Lung microvascular endothelial cell (primary cell): ENCODE data around the gene CAMK1D. TPM values are rescaled to one million over a fixed set of nuclear protein-coding genes. Genes with fewer than 3 reads are reported as not detected.

Experiments used
- DNase-seq, 2 donors: peaks; one replicate each; pipeline versions ENCODE4 v3.0.0 to v3.0.0-alpha.2; 2010; ENCODE audit warnings: low read depth in 2 of 2
- total RNA-seq: library from RNA; depleted of rRNA; stranded (reverse); fragments of >200 nt; gene quantifications from 2 replicates; pipeline ENCODE4 v1.2.1, GENCODE V29; 2014

CAMK1D gene
- total RNA-seq, 1 donor from 2014 or later, result 1.4 TPM

DNA sequence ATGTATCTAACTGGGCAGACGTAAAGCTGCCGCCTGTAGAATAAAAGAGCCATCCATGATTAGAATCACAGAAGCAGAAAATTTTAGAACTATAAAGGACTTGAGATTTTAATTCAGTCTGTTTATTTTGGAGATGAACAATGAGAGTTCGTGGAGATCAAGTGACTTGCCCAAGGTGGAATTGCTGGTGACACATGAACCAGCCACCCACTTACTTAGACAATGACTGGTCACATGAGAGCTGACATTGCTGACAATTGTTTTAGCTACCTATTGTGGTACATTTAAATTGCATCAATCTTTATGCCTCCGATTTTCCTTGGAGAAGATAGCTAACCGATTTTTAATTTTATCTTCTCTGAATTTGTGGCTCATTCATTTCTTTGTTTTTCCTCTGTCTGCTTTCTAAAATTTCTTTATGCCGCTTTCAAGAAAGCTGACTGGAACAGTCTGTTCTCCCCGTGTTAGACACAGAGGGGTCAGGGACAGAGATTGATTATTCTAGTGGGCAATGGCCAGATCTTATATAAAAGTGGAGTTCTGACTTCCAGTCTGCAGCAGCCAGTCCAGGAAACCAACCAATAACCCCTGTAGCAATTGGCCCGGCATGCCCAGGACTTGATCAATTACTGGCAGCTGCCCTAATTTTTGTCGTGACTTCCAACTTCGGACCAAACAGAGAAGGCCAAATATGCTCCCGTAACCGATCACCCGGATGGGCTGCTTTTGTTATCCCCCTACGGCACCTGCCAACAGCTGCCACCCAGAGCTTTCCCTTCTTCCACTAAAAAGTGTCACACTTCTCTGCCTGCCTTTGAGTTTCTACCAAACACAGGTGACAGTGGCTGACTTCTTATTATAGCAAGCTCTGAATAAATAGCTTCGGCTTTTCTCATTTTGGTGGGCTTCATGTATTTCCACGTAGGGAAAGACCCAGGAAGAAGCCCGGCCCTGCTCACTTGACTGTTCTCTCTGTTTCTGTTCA lies 241.6 kb downstream of the CAMK1D start:
- DNase-seq, result no peak

DNA sequence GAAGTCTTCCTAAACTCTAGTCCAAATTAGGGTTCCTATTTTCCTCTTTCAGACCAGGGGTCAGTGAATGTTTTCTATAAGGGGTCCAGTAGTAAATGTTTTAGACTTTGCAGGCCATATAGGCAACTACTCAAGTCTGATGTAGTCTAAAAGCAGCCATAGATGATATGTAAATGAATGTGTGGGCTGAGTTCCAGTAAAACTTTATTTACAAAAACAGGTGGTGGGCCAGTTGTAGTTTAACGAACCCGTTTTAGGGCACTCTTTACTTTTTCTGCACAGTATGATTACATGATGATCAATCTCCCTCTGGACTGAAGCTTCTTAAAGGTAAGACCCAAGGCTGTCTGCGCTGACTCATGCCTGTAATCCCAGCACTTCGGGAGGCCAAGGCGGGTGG lies 243.6 kb downstream of the CAMK1D start:
- DNase-seq, result no peak

DNA sequence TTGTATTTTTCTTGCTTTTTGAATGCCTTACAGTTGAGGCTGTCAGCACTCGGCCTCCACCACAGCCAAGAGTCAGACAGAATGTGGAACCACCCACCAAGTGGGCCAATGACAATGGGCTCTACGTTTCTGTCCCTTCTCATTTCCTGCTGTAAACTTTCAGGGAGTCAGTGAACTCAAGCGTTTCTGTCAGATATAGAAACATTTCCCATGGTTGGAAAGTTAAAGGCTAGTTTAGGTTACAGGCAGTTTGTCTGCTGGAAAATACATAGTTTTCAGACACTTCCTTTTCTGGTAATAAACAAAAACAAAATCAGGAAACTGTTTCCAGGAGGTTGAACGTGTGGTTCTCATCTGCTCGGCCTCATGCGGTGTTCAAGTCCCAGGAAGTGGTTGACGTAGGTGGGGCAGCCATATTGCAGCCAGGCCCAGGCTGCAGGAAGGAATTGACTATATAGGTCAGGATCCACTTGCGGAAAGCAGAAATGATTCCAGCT lies 245.1 kb downstream of the CAMK1D start:
- DNase-seq, result peak in 1 of 2 donors; percentile 42

DNA sequence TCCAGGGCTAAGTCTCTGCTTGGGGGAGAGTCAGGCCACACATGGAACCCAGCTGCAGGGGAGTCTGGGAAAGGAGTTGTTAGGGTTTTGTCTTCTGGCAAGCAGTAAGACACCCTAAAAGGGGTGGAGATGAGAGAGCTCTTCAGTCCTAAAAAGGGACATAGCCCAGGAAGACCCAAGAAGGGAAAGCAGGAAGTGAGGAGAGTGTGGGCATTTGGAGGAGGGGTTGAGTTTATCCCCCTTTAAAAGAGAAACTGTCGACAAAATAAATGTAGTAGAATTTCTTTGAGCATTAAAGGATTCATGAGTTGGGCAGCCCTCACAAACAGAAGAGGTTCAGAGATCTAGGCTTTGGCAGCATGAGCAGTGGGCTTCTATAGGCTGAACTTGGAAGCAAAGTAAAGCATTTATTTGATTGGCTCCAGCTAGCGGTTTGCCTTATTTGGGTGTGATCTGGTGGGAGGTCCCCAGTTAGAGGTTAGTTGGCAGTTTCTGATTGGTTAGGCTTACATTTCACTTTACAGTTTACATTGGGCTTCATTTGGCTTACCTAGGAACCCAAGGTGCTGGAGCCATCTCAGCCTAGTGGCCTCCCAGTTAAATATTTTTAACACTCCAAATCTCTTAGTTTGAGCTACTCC lies 246.7 kb downstream of the CAMK1D start:
- no peak for DNase-seq

DNA sequence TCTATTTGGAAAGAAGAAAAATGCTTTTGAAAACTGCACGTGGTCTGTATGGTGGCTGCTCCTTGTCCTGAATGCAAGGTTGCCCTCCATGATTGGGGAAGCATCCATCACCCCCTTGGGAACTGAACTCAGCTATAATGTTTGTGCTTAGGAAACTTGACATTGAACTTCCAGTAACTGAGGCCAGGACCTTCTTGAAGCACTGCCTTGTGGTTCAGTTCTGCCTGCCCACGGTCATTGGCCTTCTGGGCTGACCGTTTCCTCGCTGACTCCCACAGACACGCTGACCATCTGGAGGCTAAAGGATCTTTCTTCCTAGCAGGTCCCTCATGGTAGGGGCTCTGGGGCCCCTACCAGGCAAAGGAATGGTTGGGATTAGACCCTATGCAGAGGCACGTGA lies 247.8 kb downstream of the CAMK1D start:
- no peak for DNase-seq

DNA sequence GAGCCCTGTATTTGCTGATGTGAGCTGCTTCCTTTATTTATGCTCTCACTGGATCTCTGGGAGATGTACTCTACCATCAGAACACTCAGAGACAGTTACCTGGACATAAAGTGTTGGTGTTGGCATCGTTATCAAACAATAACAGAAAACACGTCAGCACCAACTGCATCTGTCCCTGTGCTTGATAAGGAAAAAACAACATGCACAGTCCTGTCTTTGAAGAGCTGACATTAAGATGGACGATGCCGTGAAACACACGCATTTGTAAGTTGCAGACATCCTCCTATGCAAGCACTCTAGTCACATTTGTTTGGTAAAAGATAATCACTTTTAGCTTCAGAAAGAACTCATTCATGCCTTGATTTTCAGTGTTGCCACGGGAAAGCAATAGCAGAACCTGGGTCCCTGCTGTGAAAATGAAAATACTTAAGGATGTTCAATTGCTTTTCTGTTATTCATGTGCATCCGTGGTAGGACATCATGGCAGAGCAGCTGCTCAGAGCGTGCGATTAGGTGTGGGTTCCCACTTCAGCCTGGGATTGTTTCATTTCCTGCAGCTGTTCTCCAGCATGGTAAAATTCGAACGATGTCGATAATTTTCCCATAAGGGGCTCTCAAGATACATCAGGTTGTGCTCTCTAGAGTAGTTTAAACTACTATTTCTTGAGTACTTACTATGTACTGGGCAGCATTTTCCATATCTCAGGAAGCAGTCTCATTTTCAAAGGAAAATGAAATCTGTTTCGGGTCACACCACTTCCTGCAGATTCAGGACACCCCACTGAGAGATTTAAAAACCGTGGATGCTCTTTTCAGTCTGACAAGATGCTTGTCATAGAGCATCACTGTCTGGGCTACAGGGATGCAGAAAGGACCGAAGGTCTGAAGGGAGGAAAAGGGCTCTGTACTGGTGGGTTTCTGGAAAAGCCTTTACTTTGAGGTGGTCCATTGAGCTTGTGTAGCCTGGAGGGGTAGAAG lies 248.7 kb downstream of the CAMK1D start:
- DNase-seq, result no peak

DNA sequence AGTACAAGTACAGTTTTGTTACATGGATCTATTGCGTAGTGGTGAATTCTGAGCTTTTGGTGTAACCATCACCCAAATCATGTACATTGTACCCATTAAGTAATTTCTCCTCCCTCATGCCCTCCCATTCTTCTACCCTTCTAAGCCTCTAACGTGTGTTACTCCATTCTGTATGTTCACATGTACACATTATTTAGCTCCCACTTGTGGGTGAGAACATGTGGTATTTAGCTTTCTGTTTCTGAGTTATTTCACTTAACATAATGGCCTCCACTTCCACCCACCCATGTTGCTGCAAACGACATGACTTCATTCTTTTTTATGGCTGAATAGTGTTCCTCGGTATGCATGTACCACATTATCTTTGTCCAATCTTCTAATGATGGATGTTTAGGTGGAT lies 251.3 kb downstream of the CAMK1D start:
- no peak for DNase-seq

DNA sequence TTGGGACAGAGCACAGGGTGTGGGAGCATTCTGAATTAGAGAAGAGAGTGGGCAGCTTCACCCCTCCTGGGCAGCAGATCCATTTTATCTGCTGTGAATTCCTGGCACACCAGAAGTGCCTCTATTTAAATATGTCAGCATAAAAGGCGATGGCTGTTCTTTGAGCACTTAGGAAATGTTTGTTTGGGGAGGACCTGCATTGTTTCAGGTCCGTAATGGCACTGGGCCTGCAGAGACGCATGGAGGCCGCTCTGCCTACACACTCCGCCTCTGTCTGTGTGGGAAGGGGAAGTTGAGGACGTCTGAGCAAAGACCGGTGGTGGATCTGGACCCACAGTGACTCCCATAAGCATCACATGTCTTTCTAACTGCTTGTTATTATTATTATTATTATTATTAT lies 253.2 kb downstream of the CAMK1D start:
- DNase-seq, result peak in 1 of 2 donors; percentile 5

DNA sequence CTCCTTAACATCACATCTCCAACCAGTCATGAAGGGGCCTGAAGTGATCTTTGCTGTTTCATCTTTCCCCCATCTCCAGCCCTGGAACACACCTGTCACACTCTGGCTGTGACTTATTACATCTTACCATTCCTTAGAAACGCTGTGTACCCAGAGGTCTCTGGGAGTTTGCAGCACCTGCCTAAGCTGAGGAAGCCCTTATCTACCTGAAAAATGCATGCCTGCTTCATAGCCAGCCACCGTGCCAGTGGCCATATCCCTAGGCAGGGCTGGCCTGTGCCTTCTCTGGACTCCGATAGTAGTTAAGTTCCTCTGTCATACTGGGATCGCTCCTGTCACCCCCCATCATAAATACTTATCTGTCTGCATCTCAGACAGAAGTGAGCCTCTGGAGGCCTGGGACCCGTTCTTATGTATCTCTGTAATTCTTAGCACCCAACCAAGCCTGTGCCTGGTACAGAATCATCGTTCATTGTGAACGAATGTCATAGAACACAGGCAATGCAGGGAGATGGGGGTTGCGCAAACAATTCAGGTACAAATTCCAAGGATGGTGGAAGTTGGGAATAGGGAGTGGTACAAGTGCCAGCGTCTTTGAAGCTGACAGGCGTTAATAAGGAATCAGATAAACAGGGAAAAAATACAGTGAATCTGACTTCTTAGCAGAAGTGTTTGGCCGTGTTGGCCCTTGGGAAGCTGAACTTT lies 254.6 kb downstream of the CAMK1D start:
- no peak for DNase-seq

DNA sequence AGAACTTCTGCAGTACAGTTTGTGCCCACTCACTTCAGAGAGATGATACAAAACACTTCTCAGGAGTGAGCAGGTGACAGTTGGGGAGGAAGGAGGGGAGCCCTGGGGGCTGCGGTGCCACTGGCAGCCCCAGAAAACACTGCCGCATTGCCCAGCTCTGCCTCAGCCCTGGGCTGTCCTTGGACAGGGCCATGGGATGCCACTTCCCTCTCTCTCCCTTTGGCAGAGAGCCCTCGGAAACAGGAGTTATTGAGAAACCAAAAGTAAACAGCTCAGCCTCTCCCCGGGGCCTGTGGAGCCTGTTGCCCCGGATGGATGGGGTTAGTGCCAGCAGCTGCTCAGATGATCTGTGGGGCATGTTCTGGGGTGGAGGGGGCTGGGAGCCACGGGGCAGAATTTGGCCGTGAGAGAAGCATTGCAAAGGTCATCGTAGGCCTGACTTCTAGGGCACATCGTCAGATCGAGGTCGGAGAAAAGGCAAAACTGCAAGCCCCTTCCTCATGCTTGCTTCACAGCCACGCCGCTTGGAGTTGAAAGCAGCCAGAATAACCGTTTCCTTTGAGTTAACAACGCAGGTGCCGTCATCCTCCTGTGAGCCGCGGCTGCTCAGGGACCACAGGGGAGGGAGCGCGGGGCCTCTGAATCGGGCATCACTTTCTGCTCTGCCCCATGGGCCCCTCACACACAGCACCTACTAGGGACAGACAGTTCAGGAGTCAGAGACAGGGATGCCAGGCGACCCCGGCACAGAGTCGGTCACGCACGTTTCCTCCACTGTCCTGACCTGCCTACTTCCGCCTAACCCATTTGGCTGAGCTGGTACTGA lies 256.4 kb downstream of the CAMK1D start:
- DNase-seq, result peak in 1 of 2 donors; percentile 3

DNA sequence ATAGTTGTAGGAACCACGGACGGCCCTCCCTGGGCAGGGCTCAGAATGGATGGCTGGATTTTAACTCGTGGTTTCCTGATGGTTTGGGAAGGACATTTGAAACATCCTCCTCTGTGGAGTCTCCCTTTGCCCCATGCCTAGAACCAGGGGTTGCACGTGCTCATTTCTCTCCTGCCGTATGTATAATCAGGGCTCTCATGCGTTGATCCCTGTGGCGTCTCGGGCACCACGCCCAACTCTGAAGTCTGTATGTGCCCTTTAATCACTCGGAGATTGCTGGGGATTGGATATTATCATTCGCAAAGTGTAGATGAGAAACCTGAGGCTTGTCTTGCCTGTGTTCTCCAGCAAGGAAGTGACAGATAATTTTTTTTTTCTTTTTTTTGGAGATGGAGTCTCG lies 257.1 kb downstream of the CAMK1D start:
- DNase-seq, result no peak

DNA sequence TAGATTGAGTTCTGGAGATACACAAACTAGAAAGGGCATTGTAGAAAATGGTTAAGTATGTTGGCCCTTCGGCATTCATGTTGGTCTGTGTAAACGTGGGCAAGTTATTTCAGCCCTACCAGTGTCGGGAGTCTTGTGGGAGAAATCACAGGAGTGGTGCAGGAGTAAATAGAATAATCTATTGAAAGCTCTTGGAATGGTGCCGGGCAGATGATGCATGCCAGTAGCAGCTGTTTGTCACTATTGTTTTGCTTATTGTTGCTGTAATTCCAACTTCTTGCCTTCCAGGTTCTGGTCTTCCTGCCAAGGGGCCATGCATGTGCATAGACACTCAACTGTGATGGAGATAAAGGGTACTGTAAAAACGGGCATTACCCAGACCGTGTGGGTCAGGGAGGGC lies 259.4 kb downstream of the CAMK1D start:
- DNase-seq, result no peak

DNA sequence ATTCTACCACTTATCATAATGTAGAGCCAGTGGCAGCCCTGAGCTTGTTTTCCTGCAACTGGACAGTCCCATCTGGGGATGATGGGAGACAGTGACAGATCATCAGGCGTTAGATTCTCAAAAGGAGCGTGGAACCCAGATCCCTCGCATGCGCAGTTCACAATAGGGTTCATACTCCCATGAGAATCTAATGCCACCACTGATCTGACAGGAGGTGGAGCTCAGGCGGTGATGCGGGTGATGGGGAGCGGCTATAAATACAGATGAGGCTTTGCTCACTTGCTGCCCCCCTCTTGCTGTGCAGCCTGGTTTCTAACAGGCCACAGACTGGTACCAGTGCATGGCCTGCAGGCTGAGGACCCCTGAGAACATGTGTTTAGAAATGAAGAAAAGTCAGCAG lies 260.1 kb downstream of the CAMK1D start:
- no peak for DNase-seq

DNA sequence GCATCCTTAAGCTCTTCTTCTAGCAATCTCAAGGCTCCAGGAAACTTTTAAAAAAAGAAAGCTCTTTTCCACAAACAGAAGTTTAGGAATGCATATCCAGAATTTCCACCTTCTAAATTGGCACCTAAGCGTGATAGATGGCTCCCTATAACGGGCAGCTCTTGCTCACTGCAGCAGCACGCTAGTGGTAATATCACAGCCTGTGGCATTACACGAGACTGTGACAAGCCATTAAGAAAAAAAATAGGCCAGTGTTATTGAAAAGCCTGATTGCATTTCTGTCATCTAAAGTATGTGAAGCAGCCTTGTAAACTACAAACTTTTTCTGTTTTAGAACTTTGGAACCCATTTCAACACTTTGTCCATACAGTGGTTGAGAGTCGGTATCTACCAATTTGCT lies 263.8 kb downstream of the CAMK1D start:
- no peak for DNase-seq

DNA sequence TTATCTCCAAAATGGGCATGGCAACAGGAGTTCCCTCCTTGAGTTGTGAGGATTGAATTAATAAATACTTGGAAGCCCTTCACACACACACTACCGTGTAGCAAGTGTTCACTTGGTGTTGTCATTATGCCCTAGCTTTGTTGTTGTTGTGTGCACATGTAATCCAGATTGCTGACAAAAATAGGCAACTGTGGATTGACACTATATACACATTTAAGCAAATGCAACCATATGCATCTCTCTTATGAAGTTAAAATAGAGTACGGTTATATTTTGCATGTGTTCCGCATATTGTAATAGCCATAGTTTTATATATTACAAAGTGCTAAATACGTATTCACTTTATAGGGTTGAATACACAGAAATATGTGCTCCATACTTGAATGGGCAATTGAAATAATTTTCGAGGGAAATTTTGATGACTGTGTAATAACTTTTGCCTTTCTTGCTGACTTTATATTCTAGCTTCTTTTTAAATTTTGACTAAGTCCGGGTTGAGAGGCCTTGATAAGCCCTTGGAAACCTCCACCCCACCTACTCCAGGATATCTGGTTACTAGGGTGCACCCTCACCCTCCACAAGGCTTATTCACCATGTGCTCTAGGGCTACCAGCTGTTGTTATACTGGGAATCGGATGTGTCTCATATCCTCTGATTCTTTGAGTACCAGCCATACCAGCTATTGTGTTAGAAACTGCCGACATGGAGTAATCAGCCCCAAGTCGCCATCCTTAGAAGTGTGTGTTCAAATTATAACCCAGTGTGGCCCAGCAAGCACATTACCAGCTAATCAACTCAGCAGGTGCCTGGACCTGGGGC lies 265.0 kb downstream of the CAMK1D start:
- DNase-seq, result peak; percentile 61 to 85

DNA sequence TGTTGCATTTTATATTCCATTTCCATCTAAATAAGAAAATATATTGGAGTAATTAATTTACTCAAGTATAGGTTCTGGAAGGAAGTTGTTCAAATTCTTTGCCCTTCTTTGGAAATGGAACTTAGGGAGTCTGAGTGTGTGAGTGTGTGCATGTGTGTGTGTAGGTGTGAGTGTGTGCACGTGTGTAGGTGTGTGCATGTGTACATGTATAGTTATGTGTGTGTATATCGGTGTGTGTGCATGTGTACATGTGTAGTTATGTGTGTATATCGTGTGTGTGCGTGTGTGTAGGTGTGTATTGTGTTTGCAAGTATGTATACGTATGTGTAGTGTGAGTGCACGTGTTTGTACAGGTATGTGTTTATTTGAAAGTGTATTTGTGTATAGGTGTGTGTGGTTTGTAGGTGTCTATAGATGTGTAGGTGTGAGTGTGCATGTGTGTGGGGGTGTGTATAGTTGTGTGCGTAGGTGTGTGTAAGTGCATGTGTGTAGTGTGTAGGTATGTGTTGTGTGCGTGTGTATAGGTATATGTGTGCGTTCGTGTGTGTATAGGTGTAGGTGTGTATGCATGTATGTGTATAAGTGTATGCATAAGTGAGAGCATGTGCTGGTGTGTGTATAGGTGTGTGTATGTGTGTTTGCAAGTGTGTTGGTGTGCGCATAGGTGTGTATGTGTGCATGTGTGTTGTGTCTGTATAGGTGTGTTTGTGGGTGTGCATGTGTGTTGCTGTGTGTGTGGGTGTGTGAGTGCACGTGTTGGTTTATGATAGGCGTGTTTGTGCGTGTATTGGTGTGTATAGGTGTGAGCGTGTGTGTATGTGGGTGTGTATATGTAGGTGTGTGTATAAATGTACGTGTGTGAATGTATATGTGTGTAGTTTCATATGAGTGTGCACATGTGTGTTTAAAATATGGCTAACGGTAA lies 266.2 kb downstream of the CAMK1D start:
- DNase-seq, result no peak

DNA sequence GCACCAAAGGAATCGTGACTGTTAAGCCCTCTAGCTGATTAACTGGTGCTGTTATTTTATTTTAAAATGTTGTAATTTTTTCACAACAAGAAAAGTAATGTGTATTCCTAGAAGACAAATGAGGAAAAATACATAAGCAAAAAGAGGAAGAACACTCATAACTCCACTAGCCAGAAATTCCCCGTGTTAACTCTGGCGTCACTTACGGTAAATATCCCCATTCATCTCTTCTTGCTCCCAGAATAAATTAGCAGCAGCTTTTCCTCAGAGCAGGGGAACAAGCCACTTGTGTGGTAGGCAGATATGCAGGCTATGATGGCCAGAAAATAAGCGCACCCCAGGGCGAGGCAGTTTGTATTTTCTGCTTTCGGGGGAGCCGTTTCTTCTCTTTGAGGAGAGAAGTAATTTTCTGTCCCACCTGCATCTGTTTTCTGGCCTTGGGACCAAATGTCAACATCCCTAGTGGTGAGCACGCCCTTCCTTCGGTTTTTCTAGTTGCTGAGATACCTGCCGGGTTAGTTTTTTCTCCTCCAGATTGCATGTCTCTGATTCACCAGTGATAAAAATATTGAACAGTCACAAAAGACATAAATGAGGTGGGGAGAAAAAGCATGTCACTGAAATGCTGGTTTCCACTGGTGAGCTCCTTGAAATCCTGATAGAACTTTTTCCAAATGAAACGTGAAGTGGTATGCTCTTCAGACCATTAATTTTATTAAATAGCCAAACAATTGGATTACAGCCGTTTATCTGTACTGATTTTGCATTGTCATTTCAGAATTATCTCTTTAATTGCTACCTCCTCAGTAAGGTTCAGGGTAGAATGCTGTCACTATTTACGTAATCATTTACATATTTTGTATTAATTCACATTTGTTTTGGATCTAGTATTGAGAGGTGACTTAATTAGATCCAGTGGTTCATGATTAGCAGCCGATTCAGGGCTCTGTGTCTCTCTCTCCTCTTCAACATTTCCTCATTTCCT lies 268.1 kb downstream of the CAMK1D start:
- DNase-seq, result no peak
